HG03439 (cell line): ENCODE results near the gene ZBED3.

ENCODE experiments used
- ATAC-seq: cut with Tn5 transposase; IDR thresholded peaks from one replicate; pipeline ENCODE4 v1.9.1; 2021; ENCODE audit warnings: mild to moderate bottlenecking, moderate library complexity; ENCODE audit not compliant: unreplicated experiment

The ZBED3 gene

DNA sequence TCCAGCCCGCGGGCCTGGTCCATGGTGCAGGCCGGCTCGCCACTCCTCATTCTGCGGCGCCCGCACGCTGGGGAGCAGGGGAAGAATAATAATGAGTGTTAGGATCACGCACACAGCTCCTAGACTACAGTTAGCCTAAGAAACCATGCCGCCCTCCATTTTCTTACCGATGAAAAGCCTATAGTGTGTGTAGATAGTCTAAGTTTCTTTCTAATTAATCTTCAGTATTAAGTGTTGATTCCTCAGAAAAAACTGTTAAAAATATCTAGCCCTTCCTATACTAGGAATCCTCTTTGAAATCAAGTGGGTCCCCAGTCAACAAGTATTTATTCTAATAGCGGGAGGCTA, 9.3 kb downstream of the ZBED3 start:
- ATAC-seq = no peak

- peak; percentile 64 for ATAC-seq
These were observed 9.9 kb downstream of the ZBED3 start for GRCh38 chr5:77076961-77077828.

DNA sequence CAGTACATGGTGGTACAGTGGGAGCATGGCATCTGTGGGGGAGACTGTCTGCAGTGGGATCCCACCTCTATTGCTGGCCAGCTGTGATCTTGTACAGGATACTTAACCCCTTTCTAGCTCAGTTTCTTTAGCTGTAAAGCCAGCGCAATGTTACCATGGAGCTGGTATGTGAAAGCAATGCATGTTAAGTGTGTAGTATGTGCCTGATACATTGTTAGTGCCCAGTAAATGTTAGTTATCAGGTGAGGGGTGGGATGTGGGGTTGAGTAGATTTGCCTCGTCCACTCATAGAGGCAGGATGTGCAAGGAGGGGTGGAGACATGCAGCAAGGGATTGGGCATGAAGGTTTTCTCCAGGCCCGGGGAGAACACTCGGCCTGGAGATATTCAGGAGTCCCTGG, 12.3 kb downstream of the ZBED3 start:
- no peak for ATAC-seq

DNA sequence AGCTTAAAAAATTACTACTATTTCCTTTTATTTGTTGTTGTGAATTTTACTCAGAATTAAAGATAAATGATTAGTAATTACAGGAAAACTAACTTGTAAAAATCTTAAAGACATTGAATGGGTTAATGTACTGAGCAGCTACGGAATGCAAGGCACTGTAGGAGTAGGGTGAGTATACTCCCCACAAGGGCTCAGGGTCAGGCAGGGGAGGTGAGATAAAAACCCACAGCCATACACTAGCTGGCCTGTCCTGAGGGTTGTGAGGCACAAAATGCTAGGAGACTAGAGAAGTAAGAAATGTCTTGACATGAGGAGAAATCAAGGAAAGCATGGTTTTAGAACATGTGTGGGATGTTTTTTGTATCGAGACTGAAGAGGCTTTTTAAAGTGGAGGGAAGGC, 13.4 kb downstream of the ZBED3 start:
- ATAC-seq = no peak

- no peak for ATAC-seq
These were observed 20.2 kb downstream of the ZBED3 start for GRCh38 chr5:77066823-77067442.

GRCh38 chr5:77066184-77066583, 20.9 kb downstream of the ZBED3 start:
- no peak for ATAC-seq

- no peak for ATAC-seq
These were observed 21.8 kb downstream of the ZBED3 start for GRCh38 chr5:77065256-77065655.

- ATAC-seq = no peak
These were observed 23.0 kb downstream of the ZBED3 start for GRCh38 chr5:77064040-77064439.

DNA sequence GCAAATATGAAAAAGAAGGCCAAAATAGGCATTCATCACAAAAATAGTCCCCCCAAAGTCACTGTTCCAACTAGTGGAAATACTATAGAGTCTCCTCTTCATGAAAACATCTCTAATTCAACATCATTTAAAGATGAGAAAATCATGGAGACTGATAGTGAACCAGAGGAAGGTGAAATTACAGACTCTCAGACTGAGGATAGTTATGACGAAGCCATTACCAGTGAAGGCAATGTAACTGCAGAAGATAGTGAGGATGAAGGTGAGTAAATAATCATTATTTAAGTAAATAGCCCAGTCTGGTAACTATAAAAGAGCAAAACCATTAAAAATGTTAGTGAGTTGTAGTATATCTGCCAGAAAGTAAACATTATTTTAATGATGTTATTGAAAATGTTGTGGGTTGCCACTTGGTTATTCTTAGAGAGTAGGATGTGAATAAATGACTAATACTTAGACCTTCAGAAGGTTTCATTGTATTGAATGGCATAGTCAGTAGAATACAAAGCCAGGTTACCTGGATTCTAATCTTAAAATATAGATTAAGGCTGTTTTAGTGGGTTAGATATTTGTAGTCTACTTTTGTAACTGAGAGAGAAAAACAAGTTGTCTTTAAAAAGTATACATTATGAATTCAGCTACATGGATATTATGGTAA, 40.5 kb downstream of the ZBED3 start:
- ATAC-seq = no peak

DNA sequence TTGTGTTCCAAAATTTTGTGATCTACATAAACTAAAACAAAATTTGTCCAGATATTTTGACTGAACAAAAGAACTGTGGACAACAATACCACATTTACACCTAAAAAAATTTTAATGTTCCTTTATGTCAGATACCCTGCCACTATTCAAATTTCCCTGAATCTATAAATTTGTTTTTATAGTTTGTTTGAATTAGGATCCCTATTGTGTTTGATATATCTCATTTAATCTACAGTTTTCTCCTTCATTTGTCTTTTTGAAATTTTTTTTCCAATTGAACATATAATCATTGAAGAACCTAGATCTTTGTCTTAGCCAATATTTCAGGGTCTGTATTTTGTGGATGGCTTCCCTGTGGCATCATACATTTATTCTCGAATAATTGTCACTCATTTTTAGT, 51.1 kb downstream of the ZBED3 start:
- no peak for ATAC-seq

DNA sequence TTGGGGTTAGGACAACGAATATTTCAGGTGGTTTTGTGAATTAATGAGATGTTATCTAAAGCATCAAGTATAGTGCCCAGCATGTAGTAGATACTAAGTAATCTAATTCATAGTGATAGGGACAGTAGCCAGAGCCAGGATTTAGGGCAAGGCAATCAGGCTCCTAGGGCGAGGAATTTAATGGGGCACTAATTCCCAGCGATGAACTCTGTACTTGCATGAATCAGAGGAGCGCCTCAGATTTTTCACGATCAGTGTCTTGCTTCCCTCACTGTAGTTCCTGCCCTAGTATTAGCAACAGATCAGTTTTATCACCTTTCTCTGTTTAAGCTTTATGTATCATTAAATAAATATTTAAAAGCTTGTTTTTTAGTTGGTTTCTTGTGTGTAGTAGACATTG, 53.7 kb downstream of the ZBED3 start:
- no peak for ATAC-seq

DNA sequence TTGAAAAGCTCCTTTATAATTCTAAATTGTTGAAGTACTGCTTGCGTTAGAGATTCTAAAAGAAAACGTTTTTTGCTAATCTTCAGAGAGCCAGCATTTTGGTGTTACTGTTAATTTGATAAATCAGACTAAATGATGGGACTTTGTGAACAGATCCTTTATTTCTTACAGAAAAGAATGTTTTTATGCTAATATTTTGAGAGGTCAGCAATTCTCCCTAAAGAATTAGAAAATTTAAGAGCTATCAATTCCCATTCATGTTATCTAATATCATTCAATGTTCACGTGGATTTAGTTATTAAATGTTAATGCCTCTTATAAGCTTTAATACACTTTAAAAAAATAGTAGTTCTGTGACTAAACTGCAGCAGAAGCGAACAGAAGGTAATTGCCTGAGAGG, 54.5 kb downstream of the ZBED3 start:
- ATAC-seq = no peak

- no peak for ATAC-seq
These were observed 55.2 kb downstream of the ZBED3 start for GRCh38 chr5:77031891-77032290.

DNA sequence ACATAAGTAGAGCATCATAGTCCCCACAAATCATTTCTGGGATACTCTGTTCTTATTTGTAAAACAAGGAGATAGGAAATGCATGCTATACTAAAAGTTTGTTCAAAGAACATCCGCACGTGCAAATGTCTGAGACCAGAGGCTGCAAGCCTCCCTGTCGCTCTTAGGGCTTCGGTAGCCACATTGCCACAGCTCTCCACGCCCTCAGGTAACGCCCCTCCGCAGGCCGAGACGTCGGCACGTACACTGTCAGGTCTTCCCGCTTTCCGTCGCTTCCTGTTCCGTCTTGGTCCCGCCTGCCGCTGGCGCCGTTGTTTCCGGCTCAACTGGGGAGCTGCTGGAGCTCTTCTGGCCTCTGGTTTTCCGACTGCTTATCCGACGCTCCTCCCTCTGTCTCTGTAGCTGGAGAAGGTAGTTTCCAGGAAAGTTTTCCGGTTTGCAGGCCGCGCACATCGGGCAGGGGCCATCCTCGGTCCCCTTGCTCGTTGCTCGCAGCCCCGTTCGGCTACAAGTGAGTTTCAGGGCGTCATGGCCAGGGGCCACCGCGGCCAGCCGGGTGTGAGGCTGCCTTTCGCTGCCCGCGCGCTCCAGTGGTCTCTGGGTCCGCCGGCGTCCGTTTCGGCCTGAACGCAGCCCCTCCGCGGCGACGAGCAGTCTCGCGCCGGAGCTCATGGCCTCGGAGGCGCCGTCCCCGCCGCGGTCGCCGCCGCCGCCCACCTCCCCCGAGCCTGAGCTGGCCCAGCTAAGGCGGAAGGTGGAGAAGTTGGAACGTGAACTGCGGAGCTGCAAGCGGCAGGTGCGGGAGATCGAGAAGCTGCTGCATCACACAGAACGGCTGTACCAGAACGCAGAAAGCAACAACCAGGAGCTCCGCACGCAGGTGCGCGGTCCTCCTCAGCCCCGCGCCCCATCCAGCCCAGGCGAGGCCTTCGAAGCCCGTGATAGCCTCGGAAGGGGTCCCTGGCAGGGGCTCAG, 56.7 kb downstream of the ZBED3 start, which contains the start of gene AGGF1:
AGGF1 (plus strand) TSS at position 308 of the 975 bp plus-strand sequence; CDS start at position 671, 363 bp downstream.
- peak; percentile 99 for ATAC-seq

DNA sequence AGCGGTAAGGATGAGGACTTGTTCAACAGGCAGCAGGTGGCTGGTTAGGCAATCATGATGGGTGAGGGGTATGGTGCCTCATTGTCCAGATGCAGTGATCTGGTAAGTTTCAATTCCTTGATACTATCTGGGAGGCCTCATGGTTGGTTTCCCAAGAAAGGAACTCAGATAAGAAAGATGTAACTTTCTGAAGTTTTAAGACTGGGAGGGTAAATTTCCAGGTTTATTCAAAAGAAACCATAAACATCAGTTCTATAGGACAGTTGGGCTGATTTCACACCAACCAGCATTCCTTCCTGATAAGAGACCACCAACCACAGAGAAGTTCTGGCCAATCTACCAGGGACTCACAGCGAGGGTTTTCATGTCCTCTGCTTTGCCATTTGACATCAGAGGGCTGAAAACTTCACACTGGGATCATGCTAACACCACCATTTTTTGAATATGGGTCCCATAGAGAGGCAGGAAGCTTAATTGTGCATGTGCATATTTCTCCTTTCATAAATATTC, 57.7 kb downstream of the ZBED3 start:
- ATAC-seq = no peak

GRCh38 chr5:77028631-77029375, 58.3 kb downstream of the ZBED3 start:
- ATAC-seq = no peak

- no peak for ATAC-seq
These were observed 62.6 kb downstream of the ZBED3 start for GRCh38 chr5:77024490-77024889.

- no peak for ATAC-seq
These were observed 64.3 kb downstream of the ZBED3 start for GRCh38 chr5:77022511-77023417.
